CD14-positive monocyte (primary cell): ENCODE results near the gene BRIP1. TPM values are rescaled to one million over a fixed set of nuclear protein-coding genes. Genes with fewer than 3 reads are reported as not detected.

Experiments used
- DNase-seq, 3 donors: peaks; one replicate each; pipeline ENCODE4 v3.0.0-alpha.2; 2011 to 2022
- H2AFZ ChIP-seq: 2 replicates; pipeline ENCODE4 v1.6.0; 2012; ENCODE audit warnings: mild to moderate bottlenecking, low read depth, low read length, inconsistent platforms; ENCODE audit not compliant: insufficient read depth, poor library complexity, severe bottlenecking
- H3K27ac ChIP-seq, 2 donors: 1 replicate in 1 of 2; 2 replicates in 1 of 2; pipeline ENCODE4 v1.5.1; 2012 to 2013; ENCODE audit warnings: low read length in 2 of 2, control low read depth in 1 of 2, inconsistent platforms in 1 of 2, low read depth in 1 of 2, mild to moderate bottlenecking in 1 of 2
- H3K27me3 ChIP-seq, 2 donors: one replicate each; pipeline versions ENCODE4 v1.6.0 to v1.6.1; 2011 to 2013; ENCODE audit warnings: low read length in 2 of 2; ENCODE audit not compliant: control insufficient read depth in 2 of 2, insufficient read depth in 2 of 2
- H3K36me3 ChIP-seq, 2 donors: replicated peaks in 1 of 2; 1 replicate in 1 of 2; 2 replicates in 1 of 2; pipeline versions ENCODE4 v1.5.1 to v1.6.1; 2012 to 2013; ENCODE audit warnings: low read length in 2 of 2, control low read depth in 1 of 2, inconsistent platforms in 1 of 2, mild to moderate bottlenecking in 1 of 2; ENCODE audit not compliant: insufficient read depth in 2 of 2, control insufficient read depth in 1 of 2
- H3K4me1 ChIP-seq, 2 donors: 1 replicate in 1 of 2; 2 replicates in 1 of 2; pipeline versions ENCODE4 v1.5.1 to v1.6.1; 2012 to 2013; ENCODE audit warnings: low read length in 2 of 2, control low read depth in 1 of 2, inconsistent platforms in 1 of 2, mild to moderate bottlenecking in 1 of 2, moderate library complexity in 1 of 2; ENCODE audit not compliant: insufficient read depth in 2 of 2, control insufficient read depth in 1 of 2
- H3K4me2 ChIP-seq: replicated peaks from 2 replicates; pipeline ENCODE3; 2012; ENCODE audit warnings: low read length, moderate library complexity, mild to moderate bottlenecking; ENCODE audit not compliant: poor library complexity, severe bottlenecking; ENCODE audit errors: extremely low read depth
- H3K4me3 ChIP-seq, 3 experiments: fragments of 200-600 bp in 1 of 3; sonication (generic) in 1 of 3; replicated peaks in 1 of 3; 1 replicate in 2 of 3; 2 replicates in 1 of 3; pipeline ENCODE4 v1.5.1; 2011 to 2013; ENCODE audit warnings: low read length in 3 of 3, mild to moderate bottlenecking in 3 of 3, control low read depth in 2 of 3, low read depth in 2 of 3, inconsistent platforms in 1 of 3, moderate library complexity in 1 of 3
- H3K79me2 ChIP-seq: 2 replicates; pipeline ENCODE4 v1.6.0; 2012; ENCODE audit warnings: mild to moderate bottlenecking, control low read depth, inconsistent platforms, low read length, moderate library complexity; ENCODE audit not compliant: insufficient read depth
- H3K9ac ChIP-seq: 2 replicates; pipeline ENCODE4 v1.6.0; 2017; ENCODE audit warnings: low read length, mild to moderate bottlenecking; ENCODE audit not compliant: insufficient read depth, poor library complexity, severe bottlenecking
- H3K9me3 ChIP-seq, 2 donors: replicated peaks in 1 of 2; 1 replicate in 1 of 2; 2 replicates in 1 of 2; pipeline versions ENCODE4 v1.5.1 to v1.6.1; 2012 to 2013; ENCODE audit warnings: low read length in 2 of 2, control low read depth in 1 of 2; ENCODE audit not compliant: control insufficient read depth in 1 of 2, insufficient read depth in 1 of 2
- H4K20me1 ChIP-seq: 2 replicates; pipeline ENCODE4 v1.6.0; 2012; ENCODE audit warnings: mild to moderate bottlenecking, low read length, control low read depth, moderate library complexity; ENCODE audit not compliant: insufficient read depth
- H3K27ac Mint-ChIP-seq, 7 donors: one replicate each; pipeline ENCODE4 v1.8.0; 2020; ENCODE audit warnings: mild to moderate bottlenecking in 7 of 7, mixed read lengths in 7 of 7, moderate library complexity in 6 of 7, inconsistent platforms in 2 of 7
- H3K27me3 Mint-ChIP-seq, 3 donors: one replicate each; pipeline ENCODE4 v1.8.0; 2021 to 2022; ENCODE audit warnings: low read depth in 3 of 3, mild to moderate bottlenecking in 3 of 3, mixed read lengths in 3 of 3, moderate library complexity in 3 of 3, inconsistent platforms in 1 of 3
- H3K36me3 Mint-ChIP-seq, 2 donors: one replicate each; pipeline ENCODE4 v1.8.0; 2020; ENCODE audit warnings: mixed read lengths in 2 of 2, inconsistent platforms in 1 of 2, mild to moderate bottlenecking in 1 of 2
- H3K4me1 Mint-ChIP-seq: one replicate; pipeline ENCODE4 v1.8.0; 2020; ENCODE audit warnings: mild to moderate bottlenecking, mixed read lengths
- H3K4me3 Mint-ChIP-seq, 2 donors: one replicate each; pipeline ENCODE4 v1.8.0; 2020; ENCODE audit warnings: mild to moderate bottlenecking in 2 of 2, mixed read lengths in 2 of 2, moderate library complexity in 1 of 2
- H3K9me3 Mint-ChIP-seq, 7 donors: one replicate each; pipeline ENCODE4 v1.8.0; 2020 to 2022; ENCODE audit warnings: mixed read lengths in 7 of 7, mild to moderate bottlenecking in 6 of 7, moderate library complexity in 6 of 7, inconsistent platforms in 2 of 7
- WGBS: methylation state at CpG from one replicate; pipeline ENCODE4 v1.1.5; 2013; ENCODE audit warnings: missing lambda C conversion rate; ENCODE audit not compliant: insufficient coverage; 5-methylcytosine and 5-hydroxymethylcytosine counted together
- intact Hi-C, 2 donors: fragments of 100-400 bp; cut with micrococcal nuclease; formaldehyde crosslinking; loops; one replicate each; pipeline versions ENCODE4 v1.15.0 to v1.15.1; 2023
- polyA plus RNA-seq, 3 donors: library from polyadenylated mRNA; depleted of rRNA in 1 of 3; unstranded in 2 of 3; stranded (reverse) in 1 of 3; fragments of 300-500 nt in 2 of 3; fragments of >200 nt in 1 of 3; fragmentation: Illumina TruSeq in 2 of 3; gene quantifications; 1 replicate in 2 of 3; 2 replicates in 1 of 3; pipeline ENCODE4 v1.2.3, GENCODE V29; 2012 to 2021
- TF ChIP-seq, protein P1 (sequence below): fragments of 200-600 bp; IDR thresholded peaks from one replicate; pipeline ENCODE4 v1.8.0; 2022; ENCODE audit warnings: antibody characterized with exemption, mild to moderate bottlenecking

BRIP1 gene
- polyA plus RNA-seq, 3 donors = 0.11 to 0.12 TPM; not detected in 1

DNA sequence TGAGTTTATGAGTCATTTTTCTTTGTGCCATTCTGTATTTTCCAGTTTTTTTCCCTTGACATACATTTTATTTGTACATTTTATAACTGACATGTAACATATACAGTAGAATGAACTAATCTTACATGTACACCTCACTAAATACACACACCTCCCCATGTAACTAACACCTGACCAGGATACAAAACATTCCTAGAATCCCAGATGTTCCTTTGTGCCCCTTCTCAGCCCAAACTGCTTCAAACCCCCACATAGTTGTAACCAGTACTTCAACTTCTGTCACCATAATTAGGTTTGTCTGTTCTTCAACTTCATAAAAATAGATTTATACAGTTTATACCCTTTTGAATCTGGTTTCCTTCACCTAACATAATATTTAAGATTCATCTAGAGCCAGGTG, 73.5 kb downstream of the BRIP1 start:
- DNase-seq = no peak
- Histone ChIP-seq H3K27me3 (no peaks in the 10 kb centered on the region), H3K9ac (no peak overlapping the region), H3K9me3 (no peaks in the 10 kb centered on the region), H3K4me2 (no peak overlapping the region), H3K27ac (no peak overlapping the region), H3K36me3 (peaks cover 0 to 4% of the 10 kb centered on the region in 2 donors), H3K79me2 (no peaks in the 10 kb centered on the region), H3K4me1 (no peaks in the 10 kb centered on the region), H3K4me3 (no peak overlapping the region), H4K20me1 (no peaks in the 10 kb centered on the region), H2AFZ (no peak overlapping the region)
- H3K9me3 Mint-ChIP-seq = peaks cover 3 to 10% (median 4%) of the 10 kb centered on the region in 7 donors
- H3K4me3 Mint-ChIP-seq = no peak overlapping the region
- H3K4me1 Mint-ChIP-seq = no peaks in the 10 kb centered on the region
- H3K36me3 Mint-ChIP-seq = peaks cover 11 to 31% of the 10 kb centered on the region in 2 donors
- H3K27me3 Mint-ChIP-seq = peaks cover 0 to 2% (median 0%) of the 10 kb centered on the region in 3 donors
- no peak overlapping the region for H3K27ac Mint-ChIP-seq
- TF ChIP-seq, protein P1, sequence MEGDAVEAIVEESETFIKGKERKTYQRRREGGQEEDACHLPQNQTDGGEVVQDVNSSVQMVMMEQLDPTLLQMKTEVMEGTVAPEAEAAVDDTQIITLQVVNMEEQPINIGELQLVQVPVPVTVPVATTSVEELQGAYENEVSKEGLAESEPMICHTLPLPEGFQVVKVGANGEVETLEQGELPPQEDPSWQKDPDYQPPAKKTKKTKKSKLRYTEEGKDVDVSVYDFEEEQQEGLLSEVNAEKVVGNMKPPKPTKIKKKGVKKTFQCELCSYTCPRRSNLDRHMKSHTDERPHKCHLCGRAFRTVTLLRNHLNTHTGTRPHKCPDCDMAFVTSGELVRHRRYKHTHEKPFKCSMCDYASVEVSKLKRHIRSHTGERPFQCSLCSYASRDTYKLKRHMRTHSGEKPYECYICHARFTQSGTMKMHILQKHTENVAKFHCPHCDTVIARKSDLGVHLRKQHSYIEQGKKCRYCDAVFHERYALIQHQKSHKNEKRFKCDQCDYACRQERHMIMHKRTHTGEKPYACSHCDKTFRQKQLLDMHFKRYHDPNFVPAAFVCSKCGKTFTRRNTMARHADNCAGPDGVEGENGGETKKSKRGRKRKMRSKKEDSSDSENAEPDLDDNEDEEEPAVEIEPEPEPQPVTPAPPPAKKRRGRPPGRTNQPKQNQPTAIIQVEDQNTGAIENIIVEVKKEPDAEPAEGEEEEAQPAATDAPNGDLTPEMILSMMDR = no peak
- intact Hi-C loops = no loop called here

DNA sequence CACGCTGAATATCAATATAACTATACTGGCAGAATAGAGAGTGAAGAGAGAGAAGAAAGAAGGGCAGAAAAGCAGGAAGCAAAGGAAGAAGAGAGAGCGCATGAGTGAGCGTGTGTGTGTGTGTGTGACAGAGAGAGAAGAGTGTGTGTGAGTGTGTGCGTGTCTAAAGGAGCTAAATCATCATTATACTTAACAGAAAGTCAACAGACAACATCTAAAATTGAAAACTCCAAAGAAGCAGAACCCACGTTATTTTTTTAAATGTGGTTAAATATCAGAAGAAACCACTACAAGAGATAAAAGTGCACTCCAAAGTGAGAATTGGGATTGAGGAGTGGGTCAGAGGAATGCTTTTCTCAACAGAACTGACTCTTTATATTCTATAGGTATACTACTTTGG, 77.2 kb downstream of the BRIP1 start:
- DNase-seq = no peak
- H3K36me3 Mint-ChIP-seq = peaks cover 5 to 22% of the 10 kb centered on the region in 2 donors
- no peaks in the 10 kb centered on the region for H3K79me2 ChIP-seq
- no peak overlapping the region for H3K27ac ChIP-seq
- no peaks in the 10 kb centered on the region for H3K4me1 ChIP-seq
- peaks cover 3 to 7% (median 4%) of the 10 kb centered on the region in 7 donors for H3K9me3 Mint-ChIP-seq
- TF ChIP-seq, protein P1 = no peak
- no peaks in the 10 kb centered on the region for H4K20me1 ChIP-seq
- peaks cover 0 to 1% (median 1%) of the 10 kb centered on the region in 3 donors for H3K27me3 Mint-ChIP-seq
- H3K4me3 ChIP-seq = no peak overlapping the region
- no peaks in the 10 kb centered on the region for H3K36me3 ChIP-seq
- no peaks in the 10 kb centered on the region for H3K9me3 ChIP-seq
- intact Hi-C loops = no loop called here
- H3K4me1 Mint-ChIP-seq = no peaks in the 10 kb centered on the region
- no peak overlapping the region for H3K4me3 Mint-ChIP-seq
- H3K9ac ChIP-seq = no peak overlapping the region
- no peak overlapping the region for H3K27ac Mint-ChIP-seq
- no peaks in the 10 kb centered on the region for H3K27me3 ChIP-seq
- WGBS = no CpG with 5 or more reads among the region's 5 CpGs
- H3K4me2 ChIP-seq = no peak overlapping the region
- H2AFZ ChIP-seq = peak overlapping the region; percentile 21
